Endothelial cell of umbilical vein (primary cell): ENCODE data around the gene NOL4. TPM values are rescaled to one million over a fixed set of nuclear protein-coding genes. Genes with fewer than 3 reads are reported as not detected.

Source experiments
- BruUV-seq: library from RNA; stranded (reverse); fragments of 400-500 nt; replicated peaks from 2 replicates; lab custom pipeline; 2021; lab: Mats Ljungman, UMichigan
- CTCF ChIA-PET: fragments of 300-600, 350-600 bp; sonication (Branson Sonifier 250); formaldehyde crosslinking; loops from one replicate; lab custom pipeline; 2021; ENCODE audit warnings: antibody characterized with exemption, inconsistent platforms; lab: Charles Lee
- POLR2A ChIA-PET: fragments of 300-600, 350-600 bp; sonication (Branson Sonifier 250); formaldehyde crosslinking; loops from one replicate; lab custom pipeline; 2021; ENCODE audit warnings: antibody characterized with exemption, inconsistent platforms; lab: Charles Lee
- DNase-seq: peaks from one replicate; pipeline ENCODE4 v3.0.0-alpha.2; 2011; ENCODE audit warnings: low read depth, low spot score
- FAIRE-seq: peaks from 2 replicates; lab custom pipeline; 2011; peaks lifted over from hg19 to GRCh38; lab: Jason Lieb, UNC
- H2AFZ ChIP-seq: 2 replicates; pipeline ENCODE4 v1.6.0; 2012; ENCODE audit warnings: low read depth, low read length, control low read depth, inconsistent platforms
- H3K27ac ChIP-seq: 2 replicates; pipeline ENCODE4 v1.5.1; 2011; ENCODE audit warnings: low read depth, mild to moderate bottlenecking, control low read depth, low read length, moderate library complexity; ENCODE audit not compliant: insufficient read depth
- H3K27me3 ChIP-seq, 2 experiments: 2 replicates each; pipeline versions ENCODE4 v1.6.0 to v1.6.1; 2011; ENCODE audit warnings: low read length in 2 of 2, mixed read lengths in 1 of 2; ENCODE audit not compliant: control insufficient read depth in 2 of 2, insufficient read depth in 2 of 2
- H3K36me3 ChIP-seq, 2 experiments: 2 replicates in 1 of 2; 3 replicates in 1 of 2; pipeline ENCODE4 v1.5.1; 2011; ENCODE audit warnings: low read length in 2 of 2, mild to moderate bottlenecking in 1 of 2, moderate library complexity in 1 of 2; ENCODE audit not compliant: control insufficient read depth in 2 of 2, insufficient read depth in 2 of 2; ENCODE audit errors: extremely low read depth in 1 of 2
- H3K4me1 ChIP-seq: 3 replicates; pipeline ENCODE4 v1.5.1; 2011; ENCODE audit warnings: mild to moderate bottlenecking, low read length; ENCODE audit not compliant: control insufficient read depth, insufficient read depth; ENCODE audit errors: extremely low read depth
- H3K4me2 ChIP-seq: 2 replicates; pipeline ENCODE4 v1.6.1; 2011; ENCODE audit warnings: low read length, control low read depth, mixed read lengths; ENCODE audit not compliant: insufficient read depth
- H3K4me3 ChIP-seq, 3 experiments: fragments of 200-600 bp in 1 of 3; sonication (generic), shearing (Covaris generic) in 1 of 3; replicated peaks in 1 of 3; 2 replicates each; pipeline ENCODE4 v1.5.1; 2011 to 2016; ENCODE audit warnings: control low read depth in 3 of 3, low read length in 3 of 3, mild to moderate bottlenecking in 2 of 3, inconsistent platforms in 1 of 3, low read depth in 1 of 3, moderate library complexity in 1 of 3; ENCODE audit not compliant: insufficient read depth in 1 of 3
- H3K79me2 ChIP-seq: 2 replicates; pipeline ENCODE4 v1.6.0; 2012; ENCODE audit warnings: low read length, inconsistent platforms; ENCODE audit not compliant: control insufficient read depth, insufficient read depth
- H3K9ac ChIP-seq: replicated peaks from 2 replicates; pipeline ENCODE3; 2011; ENCODE audit warnings: low read length, control low read depth; ENCODE audit not compliant: insufficient read depth; ENCODE audit errors: extremely low read depth
- H3K9me1 ChIP-seq: replicated peaks from 3 replicates; pipeline ENCODE4 v1.6.0; 2011; ENCODE audit warnings: mild to moderate bottlenecking, low read length; ENCODE audit not compliant: control insufficient read depth, insufficient read depth; ENCODE audit errors: extremely low read depth
- H3K9me3 ChIP-seq: replicated peaks from 2 replicates; pipeline ENCODE4 v1.5.1; 2012; ENCODE audit warnings: low read length, inconsistent platforms; ENCODE audit not compliant: control insufficient read depth, insufficient read depth
- H4K20me1 ChIP-seq: replicated peaks from 2 replicates; pipeline ENCODE3; 2011; ENCODE audit warnings: mild to moderate bottlenecking, low read length; ENCODE audit not compliant: control insufficient read depth, insufficient read depth; ENCODE audit errors: extremely low read depth
- EZH2 ChIP-seq: IDR thresholded peaks from 2 replicates; pipeline ENCODE4 v1.6.1; 2012; ENCODE audit warnings: borderline replicate concordance, low read depth, mild to moderate bottlenecking, moderate library complexity, low read length, inconsistent platforms; ENCODE audit not compliant: severe bottlenecking
- FOS ChIP-seq: IDR thresholded peaks from 2 replicates; pipeline ENCODE4 v1.6.1; 2011; ENCODE audit warnings: mild to moderate bottlenecking, low read length, moderate library complexity, borderline replicate concordance; ENCODE audit not compliant: insufficient read depth
- GATA2 ChIP-seq: IDR thresholded peaks from 2 replicates; pipeline ENCODE4 v1.7.0; 2011; ENCODE audit warnings: low read depth, mild to moderate bottlenecking, moderate library complexity, mixed read lengths, low read length; ENCODE audit not compliant: insufficient read length, insufficient read depth
- JUN ChIP-seq: IDR thresholded peaks from 2 replicates; pipeline ENCODE4 v1.6.1; 2011; ENCODE audit warnings: borderline replicate concordance, low read depth; ENCODE audit not compliant: insufficient read length, insufficient read depth
- MYC ChIP-seq: IDR thresholded peaks from one replicate; pipeline ENCODE4 v1.6.1; 2011; ENCODE audit warnings: mild to moderate bottlenecking, low read depth, low read length
- POLR2A ChIP-seq: IDR thresholded peaks from 2 replicates; pipeline ENCODE4 v1.6.1; 2012; ENCODE audit warnings: low read depth, mild to moderate bottlenecking, control low read depth, low read length
- POLR2AphosphoS5 ChIP-seq: IDR thresholded peaks from 2 replicates; pipeline ENCODE4 v1.6.1; 2012; ENCODE audit warnings: low read depth, mild to moderate bottlenecking, control low read depth, low read length, moderate library complexity; ENCODE audit not compliant: insufficient read depth
- dilution Hi-C: fragments of 300-500 bp; cut with MboI; formaldehyde crosslinking; loops from one replicate; pipeline ENCODE4 v1.15.0; 2019; ENCODE audit warnings: low sequenced_read_pairs; ENCODE audit not compliant: extremely low pct_ligation_motif_present
- intact Hi-C: fragments of 100-400 bp; cut with micrococcal nuclease; formaldehyde crosslinking; loops from one replicate; pipeline ENCODE4 v1.10.0; 2022
- polyA plus RNA-seq, 4 experiments: library from polyadenylated mRNA; depleted of rRNA in 3 of 4; stranded (reverse) in 3 of 4; unstranded in 1 of 4; fragments of >200 nt; gene quantifications; 2 replicates each; pipeline versions ENCODE4 v1.2.1 to v1.2.3, GENCODE V29; 2011 to 2012; ENCODE audit warnings: missing spikeins in 1 of 4
- total RNA-seq: library from RNA; stranded (reverse); gene quantifications from 2 replicates; pipeline ENCODE4 v1.2.3, GENCODE V29; 2021
- TF ChIP-seq, protein P1 (sequence below): IDR thresholded peaks from 2 replicates; pipeline ENCODE4 v1.6.1; 2011; ENCODE audit not compliant: insufficient read depth, insufficient read length
- TF ChIP-seq, protein P2 (sequence below), 2 donors: IDR thresholded peaks; 1 replicate in 1 of 2; 2 replicates in 1 of 2; pipeline ENCODE4 v1.5.1; 2011; ENCODE audit warnings: low read length in 2 of 2, mild to moderate bottlenecking in 2 of 2, moderate library complexity in 2 of 2, control low read depth in 1 of 2, inconsistent platforms in 1 of 2, low read depth in 1 of 2; ENCODE audit not compliant: insufficient read depth in 1 of 2; ENCODE audit errors: extremely low read depth in 1 of 2

NOL4 gene
- total and polyA plus RNA-seq, 2 donors (not counting 3 experiments of a cell fraction or from before 2014, with no cell fraction given): not detected

DNA sequence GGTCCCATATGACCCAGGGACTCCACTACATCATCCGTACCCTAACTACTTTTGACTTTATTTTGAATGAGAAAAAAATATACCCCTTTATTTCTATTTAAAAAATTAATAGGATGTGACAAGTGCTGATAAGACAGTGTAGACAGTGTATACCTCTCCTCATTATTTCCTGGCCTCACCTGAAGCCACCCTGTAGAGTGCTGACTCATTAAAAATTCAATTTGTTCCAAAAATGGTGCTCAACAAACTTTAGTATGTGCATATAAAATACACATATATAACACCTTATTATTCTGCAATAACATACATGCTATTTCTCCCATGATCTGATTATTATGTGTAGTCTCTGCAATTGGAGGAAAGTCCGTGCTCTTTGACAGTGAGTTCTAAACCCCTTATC is 20.8 kb downstream of the NOL4 start:
- Histone ChIP-seq H3K27me3 (peaks cover 0 to 3% of the 10 kb centered on the region in 2 experiments), H3K4me3 (no peak overlapping the region), H3K27ac (no peak overlapping the region), H3K79me2 (no peaks in the 10 kb centered on the region), H3K9ac (no peak overlapping the region), H3K9me3 (no peaks in the 10 kb centered on the region), H4K20me1 (no peaks in the 10 kb centered on the region), H3K9me1 (no peaks in the 10 kb centered on the region), H3K36me3 (no peaks in the 10 kb centered on the region), H3K4me1 (no peaks in the 10 kb centered on the region), H3K4me2 (no peak overlapping the region), H2AFZ (no peak overlapping the region)
- ChIA-PET CTCF (no interaction called here), POLR2A (no interaction called here)
- BruUV-seq: no TSS peak
- FAIRE-seq: no peak
- dilution Hi-C loops: no loop called here
- no peak for TF ChIP-seq GATA2
- TF ChIP-seq MYC: no peak
- no peak for TF ChIP-seq EZH2
- no peak for TF ChIP-seq JUN
- TF ChIP-seq, protein P1, sequence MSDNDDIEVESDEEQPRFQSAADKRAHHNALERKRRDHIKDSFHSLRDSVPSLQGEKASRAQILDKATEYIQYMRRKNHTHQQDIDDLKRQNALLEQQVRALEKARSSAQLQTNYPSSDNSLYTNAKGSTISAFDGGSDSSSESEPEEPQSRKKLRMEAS: no peak
- TF ChIP-seq POLR2A: no peak
- no peak for TF ChIP-seq FOS
- TF ChIP-seq POLR2AphosphoS5: no peak
- TF ChIP-seq, protein P2, sequence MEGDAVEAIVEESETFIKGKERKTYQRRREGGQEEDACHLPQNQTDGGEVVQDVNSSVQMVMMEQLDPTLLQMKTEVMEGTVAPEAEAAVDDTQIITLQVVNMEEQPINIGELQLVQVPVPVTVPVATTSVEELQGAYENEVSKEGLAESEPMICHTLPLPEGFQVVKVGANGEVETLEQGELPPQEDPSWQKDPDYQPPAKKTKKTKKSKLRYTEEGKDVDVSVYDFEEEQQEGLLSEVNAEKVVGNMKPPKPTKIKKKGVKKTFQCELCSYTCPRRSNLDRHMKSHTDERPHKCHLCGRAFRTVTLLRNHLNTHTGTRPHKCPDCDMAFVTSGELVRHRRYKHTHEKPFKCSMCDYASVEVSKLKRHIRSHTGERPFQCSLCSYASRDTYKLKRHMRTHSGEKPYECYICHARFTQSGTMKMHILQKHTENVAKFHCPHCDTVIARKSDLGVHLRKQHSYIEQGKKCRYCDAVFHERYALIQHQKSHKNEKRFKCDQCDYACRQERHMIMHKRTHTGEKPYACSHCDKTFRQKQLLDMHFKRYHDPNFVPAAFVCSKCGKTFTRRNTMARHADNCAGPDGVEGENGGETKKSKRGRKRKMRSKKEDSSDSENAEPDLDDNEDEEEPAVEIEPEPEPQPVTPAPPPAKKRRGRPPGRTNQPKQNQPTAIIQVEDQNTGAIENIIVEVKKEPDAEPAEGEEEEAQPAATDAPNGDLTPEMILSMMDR (IDR thresholded peaks at IDR 0.05; ENCODE audit: extremely low read depth in 1 of 2, insufficient read depth in 1 of 2, low read depth in 1 of 2, low read length in 2 of 2): no peak
- DNase-seq: no peak
- intact Hi-C loops: no loop called here
